Type B pancreatic cell (in vitro differentiated cells): ENCODE measurements around the gene USP46. TPM values are rescaled to one million over a fixed set of nuclear protein-coding genes. Genes with fewer than 3 reads are reported as not detected.

Experiments used
- DNase-seq: peaks from one replicate; pipeline ENCODE4 v3.0.0; 2021; ENCODE audit warnings: mixed read lengths; ENCODE audit not compliant: unreplicated experiment; ENCODE audit errors: extremely low spot score
- H3K27ac Mint-ChIP-seq: 2 replicates; pipeline ENCODE4 v1.8.0; 2021; ENCODE audit warnings: mild to moderate bottlenecking, mixed read lengths
- H3K27me3 Mint-ChIP-seq: 2 replicates; pipeline ENCODE4 v1.8.0; 2021; ENCODE audit warnings: mixed read lengths
- H3K36me3 Mint-ChIP-seq: 2 replicates; pipeline ENCODE4 v1.8.0; 2021; ENCODE audit warnings: mixed read lengths
- H3K4me1 Mint-ChIP-seq: one replicate; pipeline ENCODE4 v1.8.0; 2021; ENCODE audit warnings: mixed read lengths; ENCODE audit not compliant: unreplicated experiment
- H3K4me3 Mint-ChIP-seq: 2 replicates; pipeline ENCODE4 v1.8.0; 2021; ENCODE audit warnings: mild to moderate bottlenecking, mixed read lengths
- H3K9me3 Mint-ChIP-seq: 2 replicates; pipeline ENCODE4 v1.8.0; 2021; ENCODE audit warnings: mixed read lengths
- total RNA-seq: library from RNA; stranded (reverse); gene quantifications from 2 replicates; pipeline ENCODE4 v1.2.1, GENCODE V29; 2021; ENCODE audit warnings: low replicate concordance
- TF ChIP-seq, protein P1 (sequence below): fragments of 200-600 bp; sonication (generic); conservative IDR thresholded peaks from 2 replicates; pipeline ENCODE4 v1.5.0; 2021; ENCODE audit warnings: antibody characterized with exemption, mild to moderate bottlenecking

The USP46 gene
- total RNA-seq, 1 donor from 2014 or later = 53.5 TPM

- H3K27me3 Mint-ChIP-seq = no peaks in the 10 kb centered on the region
- H3K4me1 Mint-ChIP-seq = peaks cover 20% of the 10 kb centered on the region
- no peak overlapping the region for H3K27ac Mint-ChIP-seq
- TF ChIP-seq, protein P1, sequence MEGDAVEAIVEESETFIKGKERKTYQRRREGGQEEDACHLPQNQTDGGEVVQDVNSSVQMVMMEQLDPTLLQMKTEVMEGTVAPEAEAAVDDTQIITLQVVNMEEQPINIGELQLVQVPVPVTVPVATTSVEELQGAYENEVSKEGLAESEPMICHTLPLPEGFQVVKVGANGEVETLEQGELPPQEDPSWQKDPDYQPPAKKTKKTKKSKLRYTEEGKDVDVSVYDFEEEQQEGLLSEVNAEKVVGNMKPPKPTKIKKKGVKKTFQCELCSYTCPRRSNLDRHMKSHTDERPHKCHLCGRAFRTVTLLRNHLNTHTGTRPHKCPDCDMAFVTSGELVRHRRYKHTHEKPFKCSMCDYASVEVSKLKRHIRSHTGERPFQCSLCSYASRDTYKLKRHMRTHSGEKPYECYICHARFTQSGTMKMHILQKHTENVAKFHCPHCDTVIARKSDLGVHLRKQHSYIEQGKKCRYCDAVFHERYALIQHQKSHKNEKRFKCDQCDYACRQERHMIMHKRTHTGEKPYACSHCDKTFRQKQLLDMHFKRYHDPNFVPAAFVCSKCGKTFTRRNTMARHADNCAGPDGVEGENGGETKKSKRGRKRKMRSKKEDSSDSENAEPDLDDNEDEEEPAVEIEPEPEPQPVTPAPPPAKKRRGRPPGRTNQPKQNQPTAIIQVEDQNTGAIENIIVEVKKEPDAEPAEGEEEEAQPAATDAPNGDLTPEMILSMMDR = no peak
- no peak for DNase-seq
- H3K4me3 Mint-ChIP-seq = peak overlapping the region; percentile 32
- peaks cover 2% of the 10 kb centered on the region for H3K9me3 Mint-ChIP-seq
- peaks cover 26% of the 10 kb centered on the region for H3K36me3 Mint-ChIP-seq
Measured at GRCh38 chr4:52618795-52619590, 40.1 kb downstream of the USP46 start.

GRCh38 chr4:52617336-52618020 is 41.6 kb downstream of the USP46 start:
- peak overlapping the region; percentile 51 for H3K4me3 Mint-ChIP-seq
- H3K27me3 Mint-ChIP-seq = no peaks in the 10 kb centered on the region
- TF ChIP-seq, protein P1 = no peak
- no peak overlapping the region for H3K27ac Mint-ChIP-seq
- DNase-seq = no peak
- H3K4me1 Mint-ChIP-seq = peaks cover 20% of the 10 kb centered on the region
- H3K9me3 Mint-ChIP-seq = peaks cover 6% of the 10 kb centered on the region
- peaks cover 25% of the 10 kb centered on the region for H3K36me3 Mint-ChIP-seq

DNA sequence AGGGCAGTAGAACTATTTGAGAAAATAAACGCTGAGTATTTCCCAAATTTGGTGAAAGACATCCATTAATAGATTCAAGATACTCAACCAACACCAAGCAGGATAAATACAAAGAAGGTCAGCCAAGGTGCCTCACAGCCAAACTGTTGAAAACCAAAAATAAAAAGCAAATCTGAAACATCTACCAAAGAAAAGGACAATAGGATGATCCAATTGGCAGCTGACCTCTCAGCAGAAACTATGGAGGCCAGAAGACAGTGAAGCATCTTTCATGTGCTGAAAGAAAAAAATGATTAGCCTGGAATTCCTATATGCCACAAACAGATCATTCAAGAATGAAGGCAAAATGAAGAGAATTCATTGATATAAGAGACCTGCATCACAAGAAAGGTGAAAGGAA is 44.9 kb downstream of the USP46 start:
- TF ChIP-seq, protein P1 = no peak
- H3K27ac Mint-ChIP-seq = no peak overlapping the region
- H3K36me3 Mint-ChIP-seq = peaks cover 36% of the 10 kb centered on the region
- peaks cover 12% of the 10 kb centered on the region for H3K4me1 Mint-ChIP-seq
- no peak for DNase-seq
- peaks cover 10% of the 10 kb centered on the region for H3K9me3 Mint-ChIP-seq
- no peaks in the 10 kb centered on the region for H3K27me3 Mint-ChIP-seq
- H3K4me3 Mint-ChIP-seq = no peak overlapping the region

GRCh38 chr4:52612341-52612740 is 46.8 kb downstream of the USP46 start:
- DNase-seq = no peak
- Mint-ChIP-seq H3K27ac (no peak overlapping the region), H3K36me3 (peaks cover 54% of the 10 kb centered on the region), H3K27me3 (no peaks in the 10 kb centered on the region), H3K4me1 (peaks cover 5% of the 10 kb centered on the region), H3K9me3 (peaks cover 10% of the 10 kb centered on the region), H3K4me3 (no peak overlapping the region)
- TF ChIP-seq, protein P1 = no peak

DNA sequence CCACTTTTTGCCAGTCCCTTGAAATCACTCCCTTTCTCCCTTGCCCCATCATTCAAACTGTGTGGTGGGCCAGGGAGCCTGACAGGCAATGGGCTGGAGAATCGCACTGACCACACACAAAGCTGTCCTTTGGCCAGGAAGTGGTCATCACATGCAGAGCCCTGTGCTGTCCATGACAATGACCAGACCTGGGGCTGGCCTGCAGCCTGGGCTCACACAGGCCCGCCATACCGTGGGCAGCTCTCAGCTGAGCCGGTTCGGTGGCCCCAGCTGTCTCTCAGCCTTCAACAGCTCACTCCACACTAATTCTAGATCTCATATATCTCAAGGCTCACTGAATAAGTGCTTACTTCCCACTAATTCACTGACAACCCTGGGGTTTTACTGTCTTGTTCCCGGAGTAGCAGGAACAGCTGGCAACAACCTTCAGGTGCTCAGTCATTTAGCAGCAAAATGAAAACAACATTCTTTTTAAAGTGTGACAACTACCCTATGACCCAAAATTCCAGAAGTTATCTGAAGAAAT is 48.0 kb downstream of the USP46 start:
- TF ChIP-seq, protein P1 = no peak
- peaks cover 67% of the 10 kb centered on the region for H3K36me3 Mint-ChIP-seq
- H3K27ac Mint-ChIP-seq = no peak overlapping the region
- no peak for DNase-seq
- peaks cover 10% of the 10 kb centered on the region for H3K9me3 Mint-ChIP-seq
- H3K4me3 Mint-ChIP-seq = no peak overlapping the region
- peaks cover 1% of the 10 kb centered on the region for H3K4me1 Mint-ChIP-seq
- no peaks in the 10 kb centered on the region for H3K27me3 Mint-ChIP-seq
